HG03432 (cell line): ENCODE results near the gene CDH4.

Source experiments
- ATAC-seq: cut with Tn5 transposase; IDR thresholded peaks from one replicate; pipeline ENCODE4 v1.9.1; 2021; ENCODE audit warnings: mild to moderate bottlenecking, moderate library complexity; ENCODE audit not compliant: unreplicated experiment

The CDH4 gene

DNA sequence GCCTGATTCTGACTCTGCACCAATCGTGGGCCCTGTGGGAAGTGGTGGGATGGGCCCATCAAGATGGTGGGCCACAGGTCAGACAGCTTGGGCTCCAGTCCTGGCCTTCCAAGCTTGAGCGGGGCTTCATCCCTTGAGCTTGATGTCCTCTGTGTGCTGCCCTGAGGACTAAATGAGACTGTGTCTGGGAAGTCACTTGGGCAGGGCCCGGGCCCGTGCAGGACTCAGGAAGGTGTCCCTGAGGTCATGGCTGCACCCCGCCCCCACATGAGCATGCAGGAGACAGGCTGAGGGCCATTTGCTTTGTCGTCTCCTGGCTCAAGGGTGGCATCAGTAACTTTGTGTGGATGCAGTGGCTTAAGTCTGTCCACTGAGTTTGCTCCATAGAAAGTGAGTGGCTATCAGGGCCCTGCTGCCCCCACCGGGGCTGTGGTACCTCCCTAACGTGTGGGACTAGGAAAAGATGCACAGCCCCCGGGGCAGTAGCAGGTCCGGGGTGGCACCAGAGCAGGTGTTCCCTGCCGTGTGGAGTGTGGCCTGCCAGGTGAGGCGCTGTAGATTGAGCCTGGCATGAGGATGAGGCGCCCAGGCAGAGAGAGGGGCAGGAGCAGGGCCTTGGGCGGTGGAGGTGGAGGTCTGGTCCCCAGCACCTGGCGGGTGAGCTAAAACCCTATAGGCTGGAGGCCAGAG lies 515.0 kb downstream of the CDH4 start:
- ATAC-seq: no peak

DNA sequence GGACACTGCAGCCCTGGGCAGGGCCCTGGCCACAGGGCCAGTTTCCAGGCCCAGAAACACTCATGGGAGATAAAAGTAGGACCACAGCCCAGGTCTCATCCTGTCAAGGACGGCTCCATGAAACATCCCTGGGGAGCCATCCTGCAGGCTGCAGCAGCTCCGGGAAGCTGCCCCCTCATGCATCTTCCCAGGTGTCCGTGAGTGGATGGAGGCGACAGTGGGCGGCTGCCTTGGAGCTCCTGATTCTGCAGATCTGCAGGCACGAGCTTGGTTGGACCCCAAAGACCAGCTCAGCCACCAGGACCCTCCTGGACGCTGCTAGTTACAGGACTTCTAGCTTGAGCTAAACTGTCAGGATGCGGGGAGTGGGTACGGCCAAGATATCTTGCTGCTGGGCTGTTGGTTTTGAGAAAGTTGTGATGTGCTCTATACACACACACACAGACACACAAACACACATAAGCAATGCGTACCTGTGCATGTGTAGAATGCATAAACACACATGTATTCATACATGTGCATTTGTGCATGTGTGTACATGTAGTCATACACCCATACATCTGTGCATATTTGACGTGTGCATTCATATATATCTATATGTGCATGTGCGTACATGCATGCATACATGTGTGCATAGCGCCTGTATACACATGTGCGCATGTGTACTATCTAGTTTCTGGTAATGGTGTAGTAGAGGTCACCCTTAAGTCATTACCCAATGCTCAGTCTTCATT lies 515.9 kb downstream of the CDH4 start:
- ATAC-seq: no peak

DNA sequence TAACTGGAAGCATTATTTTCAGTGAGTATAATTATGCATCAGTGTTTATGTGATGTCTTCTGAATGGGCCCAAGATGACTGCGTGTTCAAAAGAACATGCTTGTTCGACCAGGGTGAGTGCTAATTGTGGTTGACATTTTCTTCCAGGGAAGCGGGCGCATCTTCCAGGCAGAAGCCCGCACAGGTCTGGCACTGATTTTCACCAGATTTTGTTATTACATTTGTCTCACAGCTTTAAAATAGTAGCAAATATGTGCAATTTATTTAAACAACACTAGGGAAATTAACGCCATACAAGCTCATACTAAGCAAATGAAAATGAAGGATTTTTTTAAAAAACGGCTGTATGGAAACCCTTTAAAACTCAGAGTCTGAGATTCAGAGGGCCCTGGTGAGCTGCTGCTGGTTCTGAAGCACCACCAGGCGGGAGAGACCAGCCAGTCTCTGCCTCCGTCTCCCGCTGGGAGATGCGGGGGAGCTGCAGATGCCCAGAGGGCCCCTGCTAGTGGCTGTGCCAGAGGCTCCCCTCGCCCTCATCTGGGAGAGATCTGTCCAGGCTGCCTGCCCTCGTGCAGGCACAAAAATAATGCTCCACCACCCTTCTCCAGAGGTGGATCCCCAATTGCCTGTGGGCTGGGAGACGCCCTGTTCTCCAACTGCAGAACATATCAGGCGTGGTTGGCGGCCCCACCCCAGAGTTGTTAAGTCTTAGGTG lies 516.7 kb downstream of the CDH4 start:
- no peak for ATAC-seq

DNA sequence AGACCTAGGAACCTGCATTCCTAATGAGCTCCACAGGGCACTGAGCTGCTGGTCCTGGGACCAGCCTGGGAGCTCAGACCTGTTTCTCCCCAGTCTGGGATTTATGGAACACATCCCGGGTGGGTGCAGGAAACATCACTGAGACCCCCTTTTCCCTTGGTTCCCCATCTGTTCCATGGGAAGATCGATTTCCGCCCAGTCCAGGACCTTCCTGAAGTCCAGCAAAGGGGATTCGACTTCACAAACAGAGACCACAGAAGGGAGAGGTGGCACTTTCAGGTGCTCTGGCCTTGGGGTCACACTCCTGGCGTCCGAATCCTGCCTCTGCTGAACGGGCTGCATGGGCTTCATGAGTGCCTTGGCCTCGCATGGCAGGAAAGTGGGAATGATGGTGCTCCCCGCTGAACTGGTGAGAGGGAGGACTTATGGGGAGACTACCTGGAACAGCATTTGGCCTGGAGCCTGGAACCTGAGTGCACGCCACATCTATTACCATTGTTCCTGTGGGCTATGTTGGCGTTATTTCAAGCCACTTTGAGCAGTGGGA lies 517.3 kb downstream of the CDH4 start:
- no peak for ATAC-seq

- no peak for ATAC-seq
Measured at GRCh38 chr20:61770113-61770585, 518.1 kb downstream of the CDH4 start.

DNA sequence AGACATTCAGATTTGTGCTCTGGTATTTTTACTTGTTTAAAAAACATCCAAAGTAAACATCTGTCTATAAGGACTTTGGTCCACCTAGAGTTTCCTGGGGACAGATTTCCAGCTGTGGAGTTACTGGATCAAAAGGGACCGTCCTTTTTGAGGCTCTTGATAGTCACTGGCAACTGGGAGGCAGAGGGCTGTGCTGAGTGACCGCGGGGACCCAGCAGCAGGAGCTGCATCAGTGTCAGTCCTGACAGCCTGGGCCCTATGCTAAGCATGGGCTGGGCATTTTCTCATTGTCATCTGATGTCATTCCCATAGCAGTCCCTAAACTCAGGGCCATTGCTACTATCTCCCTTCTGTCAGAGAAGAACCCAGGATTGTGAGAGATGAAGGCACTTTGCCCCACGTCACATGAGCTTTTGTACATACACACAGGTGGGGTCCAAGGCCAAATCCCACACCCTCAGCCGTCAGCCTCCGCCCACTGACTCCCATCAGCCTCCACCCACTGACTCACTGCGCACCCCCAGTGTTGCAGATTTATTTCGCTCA lies 519.8 kb downstream of the CDH4 start:
- no peak for ATAC-seq

GRCh38 chr20:61772828-61773631 lies 521.0 kb downstream of the CDH4 start:
- ATAC-seq: no peak

DNA sequence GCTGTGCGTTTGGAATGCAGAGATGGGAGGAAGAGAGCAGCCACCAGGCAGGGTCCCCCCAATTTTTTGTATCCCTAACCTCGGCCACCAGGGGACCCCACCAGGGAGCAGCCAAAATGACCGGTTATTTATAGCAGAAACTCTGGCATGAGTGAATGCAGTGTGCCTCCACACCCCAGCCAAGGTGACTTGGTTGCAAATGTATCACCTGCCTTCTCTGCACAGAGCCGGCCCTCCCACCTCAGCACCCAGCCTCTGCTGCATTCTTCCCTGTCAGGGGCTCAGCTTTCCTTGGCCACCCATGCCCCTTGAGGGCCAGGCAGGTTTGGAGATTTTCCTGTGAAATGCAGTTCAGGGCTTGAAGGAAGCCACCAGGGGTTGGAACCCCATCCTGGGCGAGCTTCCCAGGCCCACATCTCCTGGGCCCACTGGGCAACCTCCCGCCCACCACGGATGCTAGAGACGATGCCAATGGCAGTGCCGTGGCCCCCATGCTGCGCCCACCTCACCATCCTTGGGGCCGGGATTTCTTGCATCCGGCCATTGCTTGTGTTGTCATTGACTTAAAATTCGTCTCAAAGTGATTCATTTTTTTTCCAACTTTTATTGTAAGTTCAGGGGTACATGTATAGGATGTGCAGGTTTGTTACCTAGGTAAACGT lies 522.0 kb downstream of the CDH4 start:
- ATAC-seq: no peak

DNA sequence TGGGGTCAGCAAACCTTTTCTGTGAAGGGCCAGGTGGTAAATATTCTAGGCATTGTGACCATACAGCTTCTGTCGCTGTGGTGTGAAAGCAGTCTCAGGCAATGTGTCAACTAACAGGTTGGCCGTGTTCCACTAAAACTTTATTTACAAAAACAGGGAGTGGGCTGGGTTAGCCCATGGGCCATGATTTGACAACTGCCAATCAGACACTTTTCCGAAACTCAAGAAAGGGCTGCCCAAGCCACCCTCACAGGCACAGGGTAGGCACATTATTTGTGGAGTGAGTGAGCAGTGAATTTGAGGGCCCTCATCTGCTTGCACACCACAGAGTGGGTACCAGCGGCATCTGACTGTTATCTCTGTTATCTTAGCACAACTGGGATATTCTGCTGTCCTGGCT lies 523.4 kb downstream of the CDH4 start:
- ATAC-seq: no peak

- no peak for ATAC-seq
Measured at GRCh38 chr20:61776491-61777075, 524.5 kb downstream of the CDH4 start.

- no peak for ATAC-seq
Measured at GRCh38 chr20:61777773-61778494, 525.9 kb downstream of the CDH4 start.

DNA sequence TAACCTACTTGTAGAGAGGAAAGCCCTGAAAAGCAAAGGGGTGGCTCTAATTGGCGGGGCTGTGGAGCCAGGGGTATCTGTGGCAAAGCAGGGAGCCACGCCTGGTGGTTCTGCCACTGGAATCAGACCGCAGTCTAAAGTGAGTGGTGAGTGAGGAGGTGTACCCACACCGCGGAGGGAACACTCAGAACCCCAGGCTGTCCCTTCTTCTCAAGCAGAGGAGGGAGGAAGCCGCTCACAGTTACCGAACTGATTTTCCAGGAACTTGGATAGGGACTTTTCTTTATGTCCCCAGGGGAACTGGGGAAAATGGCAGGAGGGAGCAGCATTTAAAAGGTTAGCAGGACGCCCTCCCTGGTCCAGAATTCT lies 526.4 kb downstream of the CDH4 start:
- ATAC-seq: no peak

DNA sequence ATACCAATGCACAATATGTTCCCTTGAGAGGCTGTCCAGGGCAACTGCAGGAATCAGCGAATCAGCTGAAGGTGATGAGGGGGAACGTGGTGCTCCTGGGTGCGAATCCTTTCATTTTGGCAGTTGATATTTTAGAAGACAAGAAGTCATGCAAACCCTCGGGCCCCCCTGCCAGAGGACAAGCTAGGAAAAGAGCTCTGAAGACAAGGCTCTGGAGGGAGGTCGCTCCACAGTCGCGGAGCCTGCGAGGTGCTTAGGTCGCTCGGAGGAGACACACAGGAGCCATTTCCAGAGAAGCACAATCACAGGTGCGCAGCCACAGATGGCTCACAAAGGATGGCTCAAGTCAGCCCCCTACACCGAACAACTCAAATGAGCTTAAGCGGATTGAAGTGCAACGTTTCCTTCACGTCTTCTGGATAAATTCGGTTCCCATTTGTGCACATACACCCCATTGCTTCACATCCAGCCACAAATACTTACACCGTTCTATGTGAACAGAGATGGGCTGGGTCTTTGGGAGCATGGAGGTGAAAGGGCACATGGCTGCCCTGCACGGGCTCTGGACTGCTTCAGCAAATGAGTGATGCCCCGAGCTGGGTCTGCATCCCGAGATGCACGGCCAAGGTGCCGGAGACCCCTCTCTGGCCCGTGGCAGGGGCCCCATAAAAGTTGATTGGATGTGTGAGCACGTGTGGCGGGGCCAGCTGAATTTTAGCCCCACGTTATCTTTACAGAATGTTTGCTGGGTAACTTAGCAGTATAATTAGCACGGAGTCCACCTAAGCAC lies 527.3 kb downstream of the CDH4 start:
- no peak for ATAC-seq

DNA sequence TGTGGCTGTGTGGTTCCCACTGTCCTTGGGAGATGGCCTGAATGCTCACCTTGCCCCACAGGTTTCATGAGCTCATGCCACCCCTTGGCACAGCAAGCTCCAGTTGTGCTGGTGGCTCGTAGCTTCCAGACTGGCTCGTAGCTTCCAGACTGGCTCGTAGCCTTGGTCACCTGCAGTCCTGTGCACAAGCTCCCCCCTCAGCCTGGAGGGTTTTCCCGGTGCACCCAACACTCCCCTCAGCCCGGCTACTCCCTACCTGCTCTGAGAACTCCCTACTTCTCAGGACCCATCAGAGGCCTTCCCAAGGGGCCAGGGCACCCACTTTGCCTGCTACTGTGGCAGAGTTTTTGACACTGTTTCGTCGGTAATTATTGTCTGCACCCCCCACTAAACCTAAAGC lies 528.0 kb downstream of the CDH4 start:
- ATAC-seq: no peak

- ATAC-seq: no peak
Measured at GRCh38 chr20:61784801-61785566, 532.9 kb downstream of the CDH4 start.

GRCh38 chr20:61785567-61785816 lies 533.4 kb downstream of the CDH4 start:
- ATAC-seq: no peak

- ATAC-seq: no peak
Measured at GRCh38 chr20:61786230-61786629, 534.2 kb downstream of the CDH4 start.

DNA sequence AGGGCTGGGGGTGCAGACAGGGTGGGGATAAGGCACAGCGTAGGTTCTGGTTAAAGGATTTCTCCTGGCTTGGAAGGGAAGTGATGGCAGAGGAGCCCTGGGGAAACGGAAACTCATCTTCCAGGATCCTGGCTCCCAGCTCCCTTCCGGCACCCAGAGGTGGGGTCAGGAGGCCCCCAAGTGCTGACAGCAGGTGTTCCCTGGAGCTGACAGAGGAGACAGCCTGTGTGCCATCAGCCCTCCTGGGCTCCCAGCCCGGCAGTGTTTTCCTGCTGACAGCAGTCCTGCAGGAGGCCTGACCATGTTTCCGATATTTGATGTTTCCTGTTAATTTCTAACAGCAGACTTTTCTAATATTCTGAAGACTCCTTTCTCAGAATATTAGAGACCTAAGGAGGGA lies 536.3 kb downstream of the CDH4 start:
- ATAC-seq: no peak
